ENCODE results near the gene IRF9.

IRF9 gene

DNA sequence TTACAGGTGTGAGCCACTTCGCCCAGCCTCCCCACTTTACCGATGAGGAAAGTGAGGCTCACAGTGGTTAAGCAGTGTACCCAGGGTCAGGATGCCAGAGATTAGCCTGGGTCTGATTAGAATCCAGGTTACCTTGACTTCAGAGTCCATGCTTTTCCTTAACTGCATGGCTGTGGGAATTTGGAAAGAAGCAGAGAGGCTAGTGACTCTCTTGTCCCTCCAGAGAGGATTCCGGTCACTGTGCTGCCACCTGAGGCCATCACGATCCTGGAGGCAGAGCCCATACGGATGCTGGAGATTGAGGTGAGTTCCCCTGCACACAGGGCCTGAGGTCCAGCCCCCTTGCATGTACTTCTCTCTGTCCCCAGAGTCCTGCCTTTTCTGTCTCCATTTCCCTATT lies 15.5 kb downstream of the IRF9 start:
- no peak overlapping the region for H3K27ac ChIP-seq (ENCODE audit: low read length)
- no peaks in the 10 kb centered on the region for H3K36me3 ChIP-seq (replicated peaks; ENCODE audit: insufficient read depth, low read length)

DNA sequence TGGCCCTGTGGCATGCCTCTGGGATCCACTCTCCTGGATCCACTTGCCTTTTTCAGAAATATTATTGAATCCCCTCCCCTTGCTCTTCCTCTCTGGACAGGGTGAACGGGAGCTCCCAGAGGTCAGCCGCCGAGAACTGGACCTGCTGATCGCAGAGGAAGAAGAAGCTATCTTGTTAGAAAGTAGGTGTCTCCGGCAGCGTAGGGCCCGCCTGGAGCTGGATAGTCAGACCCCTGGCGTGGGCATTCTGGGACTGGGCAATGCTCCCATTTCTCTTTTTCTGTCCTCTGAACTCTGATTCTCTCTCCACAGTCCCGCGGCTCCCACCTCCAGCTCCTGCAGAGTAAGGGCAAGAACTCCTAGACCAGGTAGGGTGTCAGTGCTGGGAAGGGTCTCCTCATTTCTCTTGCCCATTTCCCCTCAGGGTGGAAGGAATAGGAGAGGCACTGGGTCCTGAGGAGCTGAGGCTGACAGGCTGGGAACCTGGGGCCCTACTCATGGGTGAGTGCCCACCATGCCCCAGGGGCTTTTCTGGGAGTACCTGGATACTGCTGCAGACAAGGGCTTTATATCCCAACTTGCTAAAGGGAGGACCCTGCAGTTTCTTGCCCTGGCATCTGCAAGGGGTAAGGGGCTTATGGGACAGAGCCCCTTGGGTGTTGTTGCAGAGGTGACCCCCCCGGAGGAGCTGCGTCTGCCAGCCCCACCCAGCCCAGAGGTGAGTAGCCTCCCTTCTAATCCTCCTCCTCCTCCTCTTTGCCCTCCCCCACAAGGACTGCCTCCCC lies 16.2 kb downstream of the IRF9 start:
- Histone ChIP-seq H3K9me3 (replicated peaks; ENCODE audit: insufficient read depth, low read length) (no peaks in the 10 kb centered on the region), H3K4me3 (ENCODE audit: low read length) (no peak overlapping the region), H3K79me2 (ENCODE audit: low read length) (no peaks in the 10 kb centered on the region), H3K4me2 (ENCODE audit: low read depth, low read length) (no peak overlapping the region), H3K27me3 (replicated peaks; ENCODE audit: insufficient read depth, low read length) (no peaks in the 10 kb centered on the region), H3K9me2 (replicated peaks; ENCODE audit: insufficient read depth, low read length) (no peaks in the 10 kb centered on the region), H3F3A (ENCODE audit: insufficient read depth, low read length) (no peaks in the 10 kb centered on the region), H3K27ac (ENCODE audit: low read length) (no peak overlapping the region), H2AFZ (ENCODE audit: low read length) (no peak overlapping the region), H3K4me1 (ENCODE audit: low read length) (no peaks in the 10 kb centered on the region), H3K9ac (ENCODE audit: low read length) (no peak overlapping the region), H4K20me1 (ENCODE audit: insufficient read depth, low read length) (no peaks in the 10 kb centered on the region), H3K36me3 (replicated peaks; ENCODE audit: insufficient read depth, low read length) (no peaks in the 10 kb centered on the region)
- no peak for DNase-seq
- TF ChIP-seq, protein P1, sequence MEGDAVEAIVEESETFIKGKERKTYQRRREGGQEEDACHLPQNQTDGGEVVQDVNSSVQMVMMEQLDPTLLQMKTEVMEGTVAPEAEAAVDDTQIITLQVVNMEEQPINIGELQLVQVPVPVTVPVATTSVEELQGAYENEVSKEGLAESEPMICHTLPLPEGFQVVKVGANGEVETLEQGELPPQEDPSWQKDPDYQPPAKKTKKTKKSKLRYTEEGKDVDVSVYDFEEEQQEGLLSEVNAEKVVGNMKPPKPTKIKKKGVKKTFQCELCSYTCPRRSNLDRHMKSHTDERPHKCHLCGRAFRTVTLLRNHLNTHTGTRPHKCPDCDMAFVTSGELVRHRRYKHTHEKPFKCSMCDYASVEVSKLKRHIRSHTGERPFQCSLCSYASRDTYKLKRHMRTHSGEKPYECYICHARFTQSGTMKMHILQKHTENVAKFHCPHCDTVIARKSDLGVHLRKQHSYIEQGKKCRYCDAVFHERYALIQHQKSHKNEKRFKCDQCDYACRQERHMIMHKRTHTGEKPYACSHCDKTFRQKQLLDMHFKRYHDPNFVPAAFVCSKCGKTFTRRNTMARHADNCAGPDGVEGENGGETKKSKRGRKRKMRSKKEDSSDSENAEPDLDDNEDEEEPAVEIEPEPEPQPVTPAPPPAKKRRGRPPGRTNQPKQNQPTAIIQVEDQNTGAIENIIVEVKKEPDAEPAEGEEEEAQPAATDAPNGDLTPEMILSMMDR (IDR thresholded peaks at IDR 0.05; ENCODE audit: low read length), result no peak
- no peak for TF ChIP-seq EZH2phosphoT487 (IDR thresholded peaks at IDR 0.05; ENCODE audit: low read length)

More for the DNA sequence above, 15.5 kb downstream of the IRF9 start:
- Histone ChIP-seq H3K4me2 (ENCODE audit: low read depth, low read length) (no peak overlapping the region), H4K20me1 (ENCODE audit: insufficient read depth, low read length) (no peaks in the 10 kb centered on the region), H3K9ac (ENCODE audit: low read length) (no peak overlapping the region), H3K4me3 (ENCODE audit: low read length) (no peak overlapping the region), H3K27me3 (replicated peaks; ENCODE audit: insufficient read depth, low read length) (no peaks in the 10 kb centered on the region), H3K9me2 (replicated peaks; ENCODE audit: insufficient read depth, low read length) (no peaks in the 10 kb centered on the region), H3K4me1 (ENCODE audit: low read length) (no peaks in the 10 kb centered on the region), H2AFZ (ENCODE audit: low read length) (no peak overlapping the region), H3F3A (ENCODE audit: insufficient read depth, low read length) (no peaks in the 10 kb centered on the region), H3K79me2 (ENCODE audit: low read length) (no peaks in the 10 kb centered on the region), H3K9me3 (replicated peaks; ENCODE audit: insufficient read depth, low read length) (no peaks in the 10 kb centered on the region)
- no peak for DNase-seq
- TF ChIP-seq EZH2phosphoT487 (IDR thresholded peaks at IDR 0.05; ENCODE audit: low read length) (no peak), EZH2 (optimal IDR thresholded peaks at IDR 0.05; ENCODE audit: low read depth, low read length) (no peak)
- TF ChIP-seq, protein P1 (IDR thresholded peaks at IDR 0.05; ENCODE audit: low read length), result no peak

DNA sequence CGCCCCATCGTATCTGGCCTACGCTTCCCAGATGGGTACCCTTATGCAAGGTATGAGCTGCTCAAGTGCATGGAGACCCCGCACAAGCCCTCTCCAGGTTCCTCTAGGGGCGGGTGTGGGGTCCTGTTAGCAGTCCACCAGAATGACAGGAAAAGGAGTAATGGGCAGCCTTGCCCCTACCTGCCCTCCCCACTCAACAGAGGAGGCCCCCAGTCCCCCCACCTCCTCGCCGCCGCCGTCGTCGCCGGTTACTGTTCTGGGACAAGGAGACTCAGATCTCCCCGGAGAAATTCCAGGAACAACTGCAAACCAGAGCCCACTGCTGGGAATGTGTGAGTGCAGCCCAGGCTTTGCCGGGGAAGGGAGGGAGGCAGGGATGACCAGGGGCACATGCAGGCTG lies 16.8 kb downstream of the IRF9 start:
- no peaks in the 10 kb centered on the region for H4K20me1 ChIP-seq (ENCODE audit: insufficient read depth, low read length)
- no peaks in the 10 kb centered on the region for H3K36me3 ChIP-seq (replicated peaks; ENCODE audit: insufficient read depth, low read length)
- no peaks in the 10 kb centered on the region for H3F3A ChIP-seq (ENCODE audit: insufficient read depth, low read length)
- no peaks in the 10 kb centered on the region for H3K9me3 ChIP-seq (replicated peaks; ENCODE audit: insufficient read depth, low read length)
- H3K9ac ChIP-seq (ENCODE audit: low read length), result no peak overlapping the region
- TF ChIP-seq EZH2 (optimal IDR thresholded peaks at IDR 0.05; ENCODE audit: low read depth, low read length), result no peak
- TF ChIP-seq, protein P1 (IDR thresholded peaks at IDR 0.05; ENCODE audit: low read length), result no peak
- TF ChIP-seq EZH2phosphoT487 (IDR thresholded peaks at IDR 0.05; ENCODE audit: low read length), result no peak
- H3K79me2 ChIP-seq (ENCODE audit: low read length), result no peaks in the 10 kb centered on the region
- H3K27ac ChIP-seq (ENCODE audit: low read length), result no peak overlapping the region
- no peak overlapping the region for H3K4me2 ChIP-seq (ENCODE audit: low read depth, low read length)
- H3K4me1 ChIP-seq (ENCODE audit: low read length), result no peaks in the 10 kb centered on the region
- H2AFZ ChIP-seq (ENCODE audit: low read length), result no peak overlapping the region
- no peak overlapping the region for H3K4me3 ChIP-seq (ENCODE audit: low read length)
- H3K9me2 ChIP-seq (replicated peaks; ENCODE audit: insufficient read depth, low read length), result no peaks in the 10 kb centered on the region
- DNase-seq, result no peak
- no peaks in the 10 kb centered on the region for H3K27me3 ChIP-seq (replicated peaks; ENCODE audit: insufficient read depth, low read length)
